ENCODE data around the gene MPRIP.

Gene MPRIP

DNA sequence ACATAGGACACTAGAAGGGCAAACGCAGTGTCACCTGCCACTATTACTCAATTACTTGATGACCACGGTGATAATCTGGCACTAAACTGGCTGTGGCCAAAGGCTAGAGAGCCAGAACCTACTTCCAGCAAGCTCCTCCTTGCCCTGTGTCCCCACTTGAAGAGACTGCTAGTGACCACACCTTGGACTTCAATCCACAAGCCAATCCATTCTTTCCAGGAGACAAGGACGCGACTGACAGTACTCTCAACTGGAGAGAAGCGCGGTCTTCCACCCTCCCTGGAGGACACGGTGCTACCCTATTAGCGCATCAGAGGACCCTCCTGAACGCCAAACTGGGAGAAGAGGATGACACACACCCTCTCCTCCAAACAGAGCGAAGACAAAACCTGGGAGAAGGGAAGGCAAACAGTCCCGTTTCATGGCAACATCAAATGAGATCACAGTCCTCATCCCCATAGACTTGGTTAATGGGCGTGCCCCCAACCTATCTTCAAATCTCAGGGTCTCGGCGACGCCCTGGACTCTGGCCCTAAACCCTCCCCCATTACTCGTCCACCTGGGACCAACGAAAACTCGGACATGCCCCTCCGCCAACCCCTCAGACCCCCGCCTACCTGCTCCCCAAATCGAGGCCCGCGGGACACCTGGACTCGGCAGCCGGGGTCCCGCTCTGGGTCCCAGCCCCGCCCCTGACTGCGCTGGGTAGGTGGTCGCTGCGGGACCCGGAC lies 194.2 kb downstream of the MPRIP start:
- DNase-seq (ENCODE audit: low spot score), result peak; percentile 45

DNA sequence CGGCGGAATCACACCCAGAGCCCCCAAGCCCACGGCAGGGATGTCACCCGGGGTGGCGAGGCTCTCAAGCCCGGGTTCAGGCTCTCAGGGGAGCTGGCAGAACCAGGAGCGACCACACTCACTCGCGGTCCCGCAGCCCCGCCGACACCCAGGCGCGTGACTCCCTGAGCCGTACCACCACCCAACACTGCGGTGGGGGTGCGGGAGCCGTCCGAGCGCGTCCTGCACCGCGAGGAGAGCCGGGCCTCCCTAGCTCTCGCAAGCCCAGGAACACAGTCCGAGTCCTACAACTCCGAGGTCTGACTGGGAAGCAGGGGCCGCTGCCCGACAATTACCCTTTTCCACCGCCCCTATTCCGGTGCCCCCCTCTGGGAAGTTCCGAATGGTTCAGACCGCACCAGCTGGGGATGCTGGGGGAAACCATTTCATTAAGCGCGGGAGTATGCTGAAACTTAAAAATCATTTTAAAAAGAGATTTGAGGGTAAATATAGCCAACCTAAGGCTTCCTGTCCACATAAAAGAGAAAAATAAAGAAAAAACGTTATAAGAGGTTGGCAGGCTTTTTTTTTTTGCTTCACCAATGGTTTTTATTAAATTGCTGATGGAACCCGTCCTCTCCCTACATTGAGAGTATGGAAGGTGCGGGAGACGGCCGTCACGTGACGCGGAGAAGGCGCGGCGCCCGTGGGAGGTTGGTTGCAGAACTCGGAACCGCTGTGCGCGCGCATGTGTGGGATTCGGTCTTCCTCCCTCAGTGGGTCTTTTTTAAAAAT lies 195.0 kb downstream of the MPRIP start, which contains the start of gene FLCN:
Gene FLCN, minus strand, starts transcription at position 143 of the 774 bp plus-strand sequence. CDS start 9,031 bp downstream, outside the sequence.
- peak; percentile 91 for DNase-seq (ENCODE audit: low spot score)

DNA sequence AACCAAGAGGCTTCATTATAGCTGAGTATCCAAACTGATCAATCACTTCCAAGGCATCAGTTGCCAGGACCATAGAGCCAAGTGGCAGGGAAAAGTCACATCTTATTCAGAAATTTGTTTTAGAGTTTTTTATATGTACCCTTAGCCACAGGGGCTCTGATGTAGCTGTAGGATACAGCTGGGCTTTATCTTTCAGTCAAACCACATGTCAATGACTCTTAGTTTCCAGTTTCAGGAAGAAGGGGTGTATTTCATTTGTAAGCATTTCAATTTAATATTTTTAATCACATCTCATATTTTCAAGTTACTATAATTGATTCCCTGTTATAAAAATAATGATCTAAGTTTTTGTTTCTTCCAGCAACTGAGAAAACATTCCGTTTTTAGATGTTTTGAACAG lies 197.6 kb downstream of the MPRIP start:
- no peak for DNase-seq (ENCODE audit: low spot score)

DNA sequence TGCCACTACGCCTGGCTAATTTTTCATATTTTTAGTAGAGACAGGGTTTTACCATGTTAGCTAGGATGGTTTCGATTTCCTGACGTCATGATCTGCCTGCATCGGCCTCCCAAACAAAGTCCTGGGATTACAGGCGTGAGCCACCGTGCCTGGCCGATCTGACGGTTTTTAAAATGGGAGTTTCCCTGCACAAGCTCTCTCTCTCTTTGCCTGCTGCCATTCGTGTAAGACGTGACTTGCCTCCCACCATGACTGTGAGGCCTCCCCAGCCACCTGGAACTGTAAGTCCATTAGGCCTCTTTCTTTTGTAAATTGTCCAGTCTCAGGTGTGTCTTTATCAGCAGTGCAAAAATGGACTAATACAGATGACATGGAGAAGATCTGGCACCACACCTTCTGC lies 199.4 kb downstream of the MPRIP start:
- DNase-seq (ENCODE audit: low spot score), result no peak

DNA sequence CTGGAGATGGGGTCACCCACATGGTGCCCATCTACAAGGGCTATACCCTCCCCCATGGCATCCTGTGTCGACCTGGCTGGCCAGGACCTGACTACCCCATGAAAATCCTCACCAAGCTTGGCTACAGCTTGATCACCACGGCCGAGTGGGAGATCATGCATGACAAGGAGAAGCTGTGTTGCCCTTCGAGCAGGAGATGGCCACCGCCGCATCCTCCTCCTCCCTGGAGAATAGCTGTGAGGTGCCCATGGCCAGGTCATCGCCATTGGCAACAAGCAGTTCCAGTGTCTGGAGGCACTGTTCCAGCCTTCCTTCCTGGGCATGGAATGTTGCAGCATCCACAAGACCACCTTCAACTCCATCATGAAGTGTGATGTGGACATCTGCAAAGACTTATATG lies 200.0 kb downstream of the MPRIP start:
- DNase-seq (ENCODE audit: low spot score), result no peak
